DMS 273 (cell line): Measurements from ENCODE around the gene DSN1.
"Not testable (repeated sequence)": the region's sequence is repeated elsewhere in the genome, so short reads cannot be mapped to it uniquely, and the experiment has no call there.

Source experiments
- DNase-seq: peaks from one replicate; lab custom pipeline; 2025; ENCODE audit not compliant: unreplicated experiment; lab: John Stamatoyannopoulos, UW

Gene DSN1, protein sequence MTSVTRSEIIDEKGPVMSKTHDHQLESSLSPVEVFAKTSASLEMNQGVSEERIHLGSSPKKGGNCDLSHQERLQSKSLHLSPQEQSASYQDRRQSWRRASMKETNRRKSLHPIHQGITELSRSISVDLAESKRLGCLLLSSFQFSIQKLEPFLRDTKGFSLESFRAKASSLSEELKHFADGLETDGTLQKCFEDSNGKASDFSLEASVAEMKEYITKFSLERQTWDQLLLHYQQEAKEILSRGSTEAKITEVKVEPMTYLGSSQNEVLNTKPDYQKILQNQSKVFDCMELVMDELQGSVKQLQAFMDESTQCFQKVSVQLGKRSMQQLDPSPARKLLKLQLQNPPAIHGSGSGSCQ

DNA sequence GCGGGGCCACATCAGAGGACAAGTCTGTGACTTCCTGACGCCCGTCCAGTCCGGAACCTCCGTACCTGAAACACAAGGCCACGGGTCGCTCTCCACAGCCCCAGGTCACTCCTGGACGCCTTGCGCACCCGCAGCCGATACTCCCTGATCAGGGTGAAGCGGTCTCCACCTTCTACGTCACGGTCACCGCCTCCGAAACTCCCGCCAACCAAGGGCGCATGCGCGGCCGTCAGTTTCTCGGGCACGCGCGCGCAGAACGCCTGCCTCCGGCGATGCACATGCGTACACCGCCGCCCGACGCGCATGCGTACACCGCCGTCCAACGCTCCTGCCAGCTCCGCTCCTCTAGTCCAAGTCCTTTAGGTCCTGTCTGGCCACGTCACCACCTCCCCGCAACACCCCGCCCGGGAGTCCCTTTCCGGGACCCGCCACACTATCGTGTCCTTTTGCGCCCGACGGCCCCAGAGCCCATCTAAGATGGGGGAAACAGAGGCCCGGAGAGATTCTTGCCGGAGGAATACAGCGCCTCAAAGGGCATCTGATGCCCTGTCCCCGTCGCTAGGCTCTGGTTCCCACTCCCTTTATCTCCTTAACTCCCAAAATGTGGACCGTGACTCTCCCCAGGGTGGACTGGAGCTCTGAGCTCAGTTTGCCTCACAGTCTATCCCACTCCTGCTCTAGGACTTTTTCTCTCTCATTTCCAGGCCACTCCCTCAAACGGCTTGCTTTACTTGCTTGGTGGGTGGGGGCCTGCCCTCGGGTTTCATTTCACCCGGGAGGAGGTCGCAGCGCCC lies at the start of gene DSN1:
Gene DSN1, minus strand, starts transcription at position 167 of the 794 bp plus-strand sequence. CDS start 2,305 bp downstream, outside the sequence.
- DNase-seq, result peak; percentile 98

DNA sequence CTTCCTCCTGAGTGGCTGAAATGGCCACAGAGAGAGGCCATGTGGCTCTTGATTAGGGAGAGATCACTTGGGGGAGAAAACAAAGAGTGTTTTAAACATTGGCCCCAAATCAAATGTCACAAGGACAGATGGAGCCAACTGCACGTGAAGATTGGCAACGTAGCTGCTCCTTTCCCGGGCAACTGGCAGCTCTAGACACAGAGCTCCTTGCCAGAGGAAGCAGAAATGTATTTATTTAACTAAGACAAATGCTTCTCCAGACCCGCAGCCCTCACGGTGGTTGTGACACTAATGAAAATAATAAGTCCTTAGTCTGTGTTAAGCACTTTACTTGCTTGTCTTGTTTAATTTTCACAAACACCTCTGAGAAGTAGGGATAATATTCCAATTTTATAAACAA lies 49.6 kb upstream of the DSN1 start:
- peak; percentile 89 for DNase-seq

DNA sequence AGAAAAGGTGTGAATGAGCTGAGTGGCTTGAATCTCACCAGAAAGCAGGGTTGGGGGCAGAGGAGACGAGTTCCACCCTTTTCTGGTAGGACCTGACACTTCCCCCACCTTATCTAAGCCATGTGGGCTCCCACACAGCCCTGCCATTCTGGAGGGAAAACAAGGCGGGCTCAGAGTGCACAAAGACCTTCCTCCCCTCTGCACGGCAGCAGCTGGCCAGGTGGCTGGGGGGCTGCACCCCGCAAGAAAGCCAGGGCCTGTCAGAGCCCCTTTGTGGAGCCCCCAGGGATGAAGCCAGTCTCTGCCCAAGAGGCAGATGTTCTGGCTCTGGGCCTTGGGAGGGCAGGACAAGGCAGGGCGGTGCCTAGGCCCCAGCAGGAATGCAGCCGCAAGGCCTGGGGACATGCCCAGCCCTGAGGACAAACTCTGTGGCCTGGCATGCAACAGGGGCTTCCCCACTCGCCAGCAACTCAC lies 48.4 kb upstream of the DSN1 start:
- peak; percentile 80 for DNase-seq

DNA sequence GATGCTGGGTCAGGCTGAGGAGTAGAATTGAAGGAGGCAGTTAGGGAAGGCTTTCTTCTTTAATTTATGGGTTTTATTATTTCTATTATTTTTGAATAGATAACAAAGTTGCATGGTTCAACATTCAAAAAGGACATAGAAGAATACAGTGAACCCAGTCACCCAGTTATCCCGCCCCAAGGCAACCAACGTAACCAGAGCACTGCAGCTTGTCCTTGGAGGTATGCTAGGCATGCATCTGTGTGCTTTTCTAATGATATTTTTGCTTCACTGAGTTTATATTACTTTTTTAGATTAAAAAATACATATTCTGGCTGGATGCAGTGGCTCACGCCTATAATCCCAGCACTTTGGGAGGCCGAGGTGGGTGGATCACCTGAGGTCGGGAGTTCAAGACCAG lies 47.4 kb upstream of the DSN1 start:
- no peak for DNase-seq

DNA sequence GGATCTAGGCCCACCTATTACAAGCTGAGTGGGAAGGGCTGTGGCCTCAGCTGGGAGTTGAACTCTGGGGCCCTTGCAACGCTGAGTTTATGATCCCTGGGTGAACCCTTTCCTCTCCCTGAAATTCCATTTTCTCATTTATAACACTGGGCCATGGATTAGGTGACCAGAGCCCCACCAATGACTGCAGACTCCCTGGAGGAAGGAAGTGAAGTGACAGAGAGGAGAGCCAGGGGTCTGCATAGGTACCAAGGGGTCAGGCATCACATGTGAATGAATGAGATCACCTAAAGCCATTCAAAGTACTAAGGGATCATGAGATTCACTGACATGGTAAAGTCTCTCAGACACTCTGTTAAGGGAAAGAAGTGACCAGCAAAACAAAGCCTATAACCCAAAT lies 46.5 kb upstream of the DSN1 start:
- no peak for DNase-seq

DNA sequence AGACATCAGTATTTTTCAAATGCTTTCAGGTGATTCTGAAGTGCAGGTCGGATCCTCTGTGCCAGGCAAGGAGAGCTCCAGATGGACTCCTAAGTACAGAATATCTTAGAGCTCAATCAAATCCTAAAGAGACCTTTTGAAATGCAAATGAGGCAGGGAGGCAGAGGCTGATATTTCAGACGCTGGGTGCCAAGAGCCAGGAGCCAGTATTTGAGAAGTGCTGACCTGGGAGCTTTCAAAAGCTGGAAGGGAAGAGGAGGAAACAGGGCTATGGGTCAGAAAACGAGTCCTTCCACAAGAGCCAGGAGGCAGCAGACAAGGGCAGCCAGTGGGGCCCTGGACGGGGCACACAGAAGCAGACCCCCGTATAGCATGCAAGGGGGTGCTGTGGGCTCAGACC lies 46.1 kb upstream of the DSN1 start:
- DNase-seq, result peak; percentile 92

DNA sequence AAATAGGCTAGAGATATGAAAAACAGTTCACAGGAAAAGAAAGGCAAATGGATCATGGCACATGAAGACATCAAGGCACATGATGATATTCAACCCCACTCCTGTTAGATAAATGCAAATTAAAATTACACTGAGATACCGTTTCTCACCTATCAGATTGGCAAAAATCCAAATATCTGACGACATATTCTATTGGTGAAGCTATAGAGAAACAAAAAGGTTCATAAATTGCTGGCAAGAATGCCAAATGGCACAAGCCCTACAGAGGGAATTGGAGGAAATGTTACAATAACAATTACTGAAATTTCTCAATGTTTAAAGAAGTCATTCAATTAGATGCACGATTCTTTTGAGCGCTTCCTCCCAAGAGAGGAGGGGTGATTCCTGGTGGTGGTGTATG lies 45.3 kb upstream of the DSN1 start:
- peak; percentile 65 for DNase-seq

DNA sequence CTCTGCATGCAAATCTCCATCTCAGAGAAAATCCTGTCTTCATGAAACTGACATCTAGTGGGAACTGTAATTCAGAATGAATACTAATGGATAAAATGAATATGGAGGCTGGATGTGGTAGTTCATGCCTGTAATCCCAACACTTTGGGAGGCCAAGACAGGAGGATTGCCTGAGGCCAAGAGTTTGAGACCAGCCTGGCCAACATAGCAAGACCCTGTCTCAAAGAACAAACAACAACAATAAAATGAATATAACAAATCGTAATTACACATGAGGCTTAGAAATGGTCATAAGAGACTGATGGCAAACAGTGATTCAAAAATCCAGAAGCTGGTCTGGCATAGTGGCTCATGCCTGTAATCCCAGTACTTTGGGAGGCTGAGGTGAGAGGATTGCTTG lies 44.6 kb upstream of the DSN1 start:
- DNase-seq, result no peak

DNA sequence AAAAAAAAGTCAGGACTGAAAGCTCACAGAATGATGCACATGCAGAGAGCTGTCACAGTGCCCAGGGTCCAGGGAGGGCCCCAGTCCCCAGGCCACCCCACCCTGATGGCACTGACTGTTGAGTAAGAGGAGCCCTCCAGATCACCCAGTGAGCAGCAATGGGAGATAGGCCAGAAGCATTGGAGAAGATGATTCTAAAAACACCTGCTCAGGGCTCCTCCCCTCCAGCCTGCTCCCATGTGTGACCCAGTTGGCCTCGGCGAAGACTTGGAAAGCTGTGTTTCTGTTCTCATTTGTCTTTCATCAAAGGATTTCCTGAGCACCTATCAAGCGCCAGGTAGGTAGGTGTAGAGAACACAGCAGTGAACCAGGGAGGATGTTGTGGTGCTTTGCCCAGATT lies 43.9 kb upstream of the DSN1 start:
- no peak for DNase-seq

DNA sequence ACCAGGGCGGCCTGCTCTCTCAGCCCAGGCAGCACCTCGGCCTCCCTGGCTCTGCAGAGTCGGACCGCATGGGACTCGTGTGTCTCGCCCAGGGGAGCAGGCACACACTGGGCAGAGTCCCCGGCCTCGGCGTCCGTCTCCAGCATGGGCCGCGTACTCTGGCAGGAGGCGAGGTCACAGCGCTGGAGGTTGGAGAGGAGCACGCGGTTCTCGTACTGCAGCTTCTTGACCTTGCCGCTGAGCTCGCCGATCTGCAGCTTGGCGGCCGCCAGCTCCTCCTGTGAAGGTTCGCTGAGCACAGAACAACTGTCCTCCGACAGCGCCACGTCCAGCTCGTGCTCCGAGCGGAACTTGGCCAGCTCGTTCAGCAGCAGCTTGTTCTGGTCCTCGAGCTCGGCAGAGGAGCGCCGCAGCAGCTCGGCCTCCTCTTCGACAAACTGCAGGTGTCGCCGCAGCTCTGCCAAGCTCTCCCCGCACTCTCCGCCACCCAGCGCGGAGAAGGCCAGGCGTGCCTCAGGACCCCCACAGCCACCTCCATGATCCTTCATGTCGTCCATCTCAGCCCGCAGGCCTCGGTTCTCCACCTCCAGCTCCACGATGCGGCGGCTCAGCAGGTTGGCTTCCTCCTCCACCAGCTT lies 42.0 kb upstream of the DSN1 start:
- no peak for DNase-seq

DNA sequence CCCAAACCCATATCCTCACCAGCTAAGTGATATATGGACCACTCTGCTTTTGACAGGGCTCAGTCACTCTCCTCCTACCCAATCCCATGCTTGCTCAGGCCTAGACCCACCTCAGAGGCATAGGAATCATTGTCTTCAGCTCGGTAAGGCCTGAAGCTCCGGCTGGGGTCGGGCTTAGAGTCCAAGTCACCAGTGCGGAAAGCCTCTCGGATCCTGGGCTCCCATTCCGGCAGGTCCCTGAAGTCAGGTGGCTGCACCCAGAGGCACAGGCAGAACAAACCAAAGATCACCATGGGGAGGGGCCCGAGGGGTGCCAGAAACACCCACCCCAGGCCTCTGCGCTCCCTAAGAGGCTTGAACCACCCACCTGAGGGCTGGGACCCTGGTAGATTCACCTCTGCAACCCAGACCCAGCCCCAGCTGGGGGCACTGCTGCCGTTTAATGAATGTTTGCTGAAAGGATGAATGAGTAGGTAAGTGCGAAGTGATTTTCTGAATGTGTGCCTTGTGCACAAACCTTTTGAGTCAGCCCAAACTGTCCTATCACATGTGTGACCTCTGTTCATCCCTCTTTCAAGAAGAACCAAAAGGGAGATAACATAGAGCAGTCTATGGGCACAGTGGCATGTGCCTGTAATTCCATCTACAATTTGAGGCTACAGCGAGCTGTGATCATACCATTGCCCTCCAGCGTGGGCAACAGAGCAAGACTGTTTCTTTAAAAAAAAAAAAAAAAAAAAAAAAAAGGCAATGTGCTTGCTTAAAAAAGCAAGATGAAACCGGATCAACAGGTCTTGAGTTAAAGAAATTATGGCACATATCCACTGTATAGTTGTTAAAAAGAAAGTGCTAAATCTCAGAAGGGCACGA lies 39.3 kb upstream of the DSN1 start:
- no peak for DNase-seq

DNA sequence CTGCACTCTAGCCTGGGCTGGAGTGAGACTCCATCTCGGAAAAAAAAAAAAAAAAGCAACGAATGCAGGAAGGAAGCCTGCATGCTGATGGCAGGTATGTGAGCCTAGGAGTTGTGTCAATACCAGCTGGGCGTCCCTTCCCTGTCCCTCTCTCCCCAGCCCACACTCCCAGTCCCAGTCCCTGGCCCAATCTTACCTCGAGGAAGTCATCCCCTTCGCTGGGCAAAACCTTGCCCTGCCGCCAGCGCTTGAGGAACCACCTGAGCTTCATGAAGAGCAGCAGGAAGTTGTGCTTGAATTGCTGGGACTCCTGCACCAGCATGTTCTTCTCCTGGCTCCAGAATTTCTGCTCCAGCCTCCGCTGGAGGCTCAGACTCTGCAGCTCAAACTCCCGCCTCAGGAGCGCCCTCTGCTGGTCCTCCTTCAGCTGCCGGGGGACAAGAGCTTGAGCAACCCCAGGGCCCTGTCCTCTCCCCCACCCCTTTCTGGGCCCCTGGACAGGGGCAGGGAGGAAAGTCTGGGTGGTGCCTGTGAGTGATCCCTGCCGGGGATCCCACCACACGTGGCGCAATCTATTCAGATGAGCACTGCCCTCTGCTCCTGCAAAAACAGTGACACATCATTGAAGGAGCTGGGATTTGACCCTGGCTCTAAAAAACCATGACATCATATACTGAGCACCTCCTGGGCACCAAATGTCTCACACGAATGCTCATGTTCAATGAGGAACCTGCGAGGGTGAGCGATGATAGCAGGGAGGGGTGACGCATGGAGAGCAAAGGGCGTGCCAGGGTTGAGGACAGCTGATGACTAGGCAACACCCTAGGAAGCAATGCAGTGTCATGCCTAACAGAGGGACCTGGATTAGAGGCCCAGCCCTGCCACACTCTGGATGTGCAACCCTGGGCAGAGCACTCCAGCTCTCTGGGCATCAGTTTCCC lies 35.0 kb upstream of the DSN1 start:
- peak; percentile 74 for DNase-seq

DNA sequence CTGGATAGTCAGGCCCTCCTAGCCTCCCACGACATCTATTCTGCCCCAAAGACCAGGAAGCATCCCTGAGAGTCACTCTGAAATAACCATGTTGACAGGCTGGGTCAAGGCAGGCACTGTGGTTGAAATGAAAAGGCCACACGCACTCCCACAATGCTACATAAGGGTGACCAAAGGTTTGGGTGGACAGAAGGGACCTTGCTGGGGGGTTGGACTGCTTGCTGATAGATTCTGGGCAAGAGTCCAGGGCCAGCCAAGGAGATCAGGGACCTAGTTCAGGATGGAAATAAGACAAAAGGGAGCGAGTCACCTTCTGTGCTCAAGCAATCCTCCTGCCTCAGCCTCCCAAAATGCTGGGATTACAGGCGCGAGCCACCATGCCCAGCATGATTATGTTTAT lies 32.5 kb upstream of the DSN1 start:
- DNase-seq, result no peak

DNA sequence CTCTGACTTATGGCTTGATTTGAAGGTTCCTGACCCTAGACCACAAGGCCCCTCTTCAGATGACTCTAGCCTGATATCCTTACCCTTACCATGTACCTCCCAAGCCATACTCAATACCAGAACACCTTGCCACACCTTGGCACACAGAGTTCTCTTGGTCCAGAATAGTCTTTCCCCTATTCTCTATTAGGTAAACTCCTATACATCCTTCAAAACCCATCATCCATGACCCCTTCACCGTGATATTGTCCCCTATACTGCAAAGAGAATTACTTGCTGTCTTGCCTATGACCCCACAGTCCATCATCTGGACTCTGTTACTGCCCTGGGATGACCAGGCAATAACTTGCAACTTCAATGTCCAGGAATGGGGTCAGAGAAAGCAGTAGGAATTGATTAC lies 31.8 kb upstream of the DSN1 start:
- no peak for DNase-seq

DNA sequence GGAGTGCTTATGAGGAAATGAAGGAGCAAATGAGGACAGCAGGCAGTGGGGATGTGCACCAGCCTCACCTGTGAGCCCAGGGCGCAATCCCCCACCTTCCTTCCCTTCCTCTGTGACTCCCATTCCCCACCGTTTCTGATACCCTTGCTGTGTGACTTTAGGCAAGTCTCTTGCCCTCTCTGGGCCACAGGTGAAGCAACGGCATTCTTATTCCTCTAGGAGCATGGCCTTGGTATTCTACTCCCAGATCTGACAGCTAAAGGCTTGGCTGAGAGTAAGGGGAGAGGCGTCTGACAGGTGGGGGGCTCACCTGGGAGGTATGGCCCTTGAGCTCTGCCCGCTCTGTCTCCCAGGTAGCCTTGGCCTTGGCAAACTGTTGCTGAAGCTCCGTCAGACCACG lies 30.9 kb upstream of the DSN1 start:
- no peak for DNase-seq

DNA sequence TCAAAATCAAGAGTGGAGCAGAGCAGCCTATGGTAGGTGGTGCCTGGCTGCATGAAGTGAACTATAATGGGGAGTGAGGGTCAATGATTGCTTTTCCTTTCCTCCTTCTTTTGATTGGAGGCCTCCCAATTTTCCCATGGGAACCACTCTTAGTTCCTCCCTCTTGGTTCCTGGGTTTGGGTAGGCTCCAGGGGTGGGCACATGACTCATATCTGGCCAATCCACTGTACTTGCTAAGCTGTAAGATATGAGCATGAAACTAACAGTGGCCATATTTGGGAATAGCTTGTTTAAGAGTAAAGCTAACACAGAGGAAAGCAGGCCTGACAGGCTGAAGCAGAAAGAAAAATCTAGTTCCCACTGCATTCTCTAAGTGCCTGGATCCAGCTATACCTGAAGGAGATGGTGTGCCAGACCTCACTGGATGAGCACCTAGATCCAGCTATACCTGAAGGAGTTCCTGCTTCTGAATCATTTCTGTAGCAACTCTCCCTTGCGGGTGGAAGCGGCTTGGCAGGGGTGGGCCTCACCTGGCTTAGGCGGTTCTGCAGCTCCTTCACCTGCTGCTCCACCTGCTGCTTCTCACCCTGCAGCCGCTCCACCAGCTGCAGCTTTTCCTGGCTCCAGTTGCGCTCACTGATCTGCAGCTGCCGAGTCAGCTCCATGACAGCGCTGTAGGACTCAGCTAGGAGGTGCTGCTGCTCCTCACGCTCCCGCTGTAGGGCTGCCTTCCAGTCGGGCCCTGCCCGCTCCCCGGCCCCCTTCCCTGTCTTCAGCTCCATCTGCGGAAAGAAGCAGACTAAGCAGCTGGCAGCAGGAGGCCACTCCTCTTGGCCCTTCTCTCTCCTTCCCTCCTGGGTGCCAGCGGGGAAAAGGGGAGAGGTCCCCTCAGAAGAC lies 29.0 kb upstream of the DSN1 start:
- peak; percentile 21 for DNase-seq

DNA sequence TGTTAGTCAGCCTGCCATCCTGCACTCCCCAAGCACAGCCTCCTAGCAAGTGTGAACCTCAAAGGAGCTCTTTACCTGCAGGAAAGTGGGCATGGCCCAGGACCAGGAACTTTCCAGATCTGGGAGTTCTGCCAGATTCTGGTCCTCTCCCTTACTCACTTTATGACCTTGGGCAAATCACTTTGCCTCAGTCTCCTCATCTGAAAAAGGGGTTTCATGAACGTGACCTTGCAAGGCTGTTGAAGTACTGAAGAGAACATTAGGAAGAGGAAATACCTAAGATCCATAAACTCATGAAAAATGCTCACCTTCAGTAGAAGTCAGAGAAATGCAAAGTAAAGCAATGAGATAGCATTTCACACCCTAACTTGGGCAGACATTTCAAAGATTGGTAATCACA lies 26.8 kb upstream of the DSN1 start:
- DNase-seq, result no peak

DNA sequence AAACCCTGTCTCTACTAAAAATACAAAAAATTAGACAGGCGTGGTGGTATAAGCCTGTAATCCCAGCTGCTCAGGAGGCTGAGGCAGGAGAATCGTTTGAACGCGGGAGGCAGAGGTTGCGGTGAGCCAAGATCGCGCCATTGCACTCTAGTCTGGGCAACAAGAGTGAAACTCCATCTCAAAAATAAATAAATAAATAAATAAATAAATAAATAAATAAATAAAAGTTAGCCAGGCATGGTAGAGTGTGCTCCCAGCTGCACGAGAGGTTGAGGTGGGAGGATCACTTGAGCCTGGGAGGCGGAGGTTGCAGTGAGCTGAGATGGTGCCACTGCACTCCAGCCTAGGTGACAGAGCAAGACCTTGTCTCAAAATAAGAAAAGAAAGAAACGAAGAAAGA lies 25.8 kb upstream of the DSN1 start:
- DNase-seq, result not testable (repeated sequence)

DNA sequence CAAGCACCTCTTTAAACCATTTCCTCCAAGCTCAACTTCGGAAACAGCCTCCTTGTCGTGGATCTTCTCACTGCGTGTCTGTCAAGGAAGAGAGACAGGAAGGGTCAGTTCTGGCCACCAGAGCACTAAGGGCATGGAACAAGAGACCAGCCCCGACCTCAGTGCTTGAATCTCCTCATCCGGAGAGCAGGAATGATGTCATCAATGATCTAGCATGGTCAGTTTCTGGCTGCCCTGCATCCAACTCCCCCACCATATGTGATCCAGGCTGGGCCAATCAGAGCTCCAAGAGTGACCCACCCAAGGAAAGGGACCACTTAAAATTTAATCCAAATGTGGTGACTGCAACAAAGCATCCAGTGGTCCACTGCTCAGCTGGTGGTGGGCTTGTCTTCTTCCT lies 23.3 kb upstream of the DSN1 start:
- no peak for DNase-seq
